Fibroblast of skin of left biceps (primary cell): ENCODE results near the gene BRICD5.

ENCODE experiments used
- DNase-seq, 2 experiments: peaks; one replicate each; pipeline ENCODE4 v3.0.0-alpha.2; 2013; ENCODE audit warnings: low read depth in 2 of 2

Gene BRICD5

GRCh38 chr16:2237493-2238149, 27.0 kb upstream of the BRICD5 start:
- no peak for DNase-seq

GRCh38 chr16:2237102-2237482, 26.4 kb upstream of the BRICD5 start:
- DNase-seq = no peak

GRCh38 chr16:2236337-2237101, 25.9 kb upstream of the BRICD5 start, which contains the start of gene DNASE1L2:
DNASE1L2 (plus strand) TSS chr16:2236444; CDS start chr16:2236817, 373 bp downstream.
- no peak for DNase-seq

- DNase-seq = no peak
Measured at GRCh38 chr16:2235695-2236336, 25.2 kb upstream of the BRICD5 start.

- DNase-seq = no peak
Measured at GRCh38 chr16:2235234-2235651, 24.6 kb upstream of the BRICD5 start.

- no peak for DNase-seq
Measured at GRCh38 chr16:2234813-2235170, 24.1 kb upstream of the BRICD5 start.

GRCh38 chr16:2233872-2234812, 23.5 kb upstream of the BRICD5 start:
- DNase-seq = no peak

GRCh38 chr16:2233046-2233775, 22.5 kb upstream of the BRICD5 start:
- DNase-seq = no peak

- DNase-seq = no peak
Measured at GRCh38 chr16:2232094-2232990, 21.7 kb upstream of the BRICD5 start.

GRCh38 chr16:2231016-2231931, 20.6 kb upstream of the BRICD5 start:
- no peak for DNase-seq

GRCh38 chr16:2230376-2230775, 19.7 kb upstream of the BRICD5 start:
- DNase-seq = no peak

GRCh38 chr16:2229632-2230250, 19.1 kb upstream of the BRICD5 start:
- DNase-seq = no peak

- no peak for DNase-seq
Measured at GRCh38 chr16:2229091-2229490, 18.4 kb upstream of the BRICD5 start.

GRCh38 chr16:2228161-2228824, 17.6 kb upstream of the BRICD5 start:
- no peak for DNase-seq

GRCh38 chr16:2226918-2227317, 16.3 kb upstream of the BRICD5 start:
- DNase-seq = no peak

- no peak for DNase-seq
Measured at GRCh38 chr16:2226245-2226793, 15.7 kb upstream of the BRICD5 start.

GRCh38 chr16:2223942-2224486, 13.4 kb upstream of the BRICD5 start:
- DNase-seq = no peak
